OCI-M1 (cell line): Measurements from ENCODE around the gene LSS.
"Not testable (repeated sequence)": the region's sequence is repeated elsewhere in the genome, so short reads cannot be mapped to it uniquely, and the experiment has no call there.

ENCODE experiments used
- DNase-seq: peaks from one replicate; lab custom pipeline; 2025; lab: John Stamatoyannopoulos, UW

The LSS gene

GRCh38 chr21:46185716-46186115, 42.9 kb downstream of the LSS start:
- DNase-seq = peak; percentile 40

- DNase-seq = peak; percentile 76
Observed at GRCh38 chr21:46184625-46185555, 43.7 kb downstream of the LSS start.

- peak; percentile 43 for DNase-seq
Observed at GRCh38 chr21:46183910-46184624, 44.5 kb downstream of the LSS start, which contains the start of gene SPATC1L. Gene SPATC1L (minus strand): TSS chr21:46184459. CDS start chr21:46182816, 1,643 bp downstream.

GRCh38 chr21:46183337-46183909, 45.2 kb downstream of the LSS start:
- not testable (repeated sequence) for DNase-seq

- no peak for DNase-seq
Observed at GRCh38 chr21:46182548-46183336, 45.8 kb downstream of the LSS start.

GRCh38 chr21:46181953-46182547, 46.5 kb downstream of the LSS start:
- DNase-seq = no peak

GRCh38 chr21:46181436-46181835, 47.1 kb downstream of the LSS start:
- DNase-seq = no peak

- no peak for DNase-seq
Observed at GRCh38 chr21:46180778-46181391, 47.7 kb downstream of the LSS start.

GRCh38 chr21:46180079-46180722, 48.4 kb downstream of the LSS start:
- no peak for DNase-seq

GRCh38 chr21:46179708-46180078, 48.9 kb downstream of the LSS start:
- no peak for DNase-seq

GRCh38 chr21:46178961-46179360, 49.6 kb downstream of the LSS start:
- no peak for DNase-seq

GRCh38 chr21:46176443-46177129, 52.0 kb downstream of the LSS start:
- not testable (repeated sequence) for DNase-seq

GRCh38 chr21:46173573-46173972, 55.0 kb downstream of the LSS start:
- no peak for DNase-seq

GRCh38 chr21:46172863-46173528, 55.6 kb downstream of the LSS start:
- no peak for DNase-seq

GRCh38 chr21:46171996-46172862, 56.3 kb downstream of the LSS start:
- no peak for DNase-seq

- no peak for DNase-seq
Observed at GRCh38 chr21:46171585-46171984, 57.0 kb downstream of the LSS start.

- DNase-seq = not testable (repeated sequence)
Observed at GRCh38 chr21:46170436-46171193, 58.0 kb downstream of the LSS start.
